Measurements from ENCODE around the gene CACNA1I.

Gene CACNA1I

GRCh38 chr22:39598017-39598965 lies 27.7 kb downstream of the CACNA1I start:
- FAIRE-seq, result no peak

GRCh38 chr22:39600491-39601179 lies 30.1 kb downstream of the CACNA1I start:
- no peak for FAIRE-seq

GRCh38 chr22:39601180-39601535 lies 30.6 kb downstream of the CACNA1I start:
- FAIRE-seq, result no peak

- FAIRE-seq, result no peak
Observed at GRCh38 chr22:39603345-39603744, 32.8 kb downstream of the CACNA1I start.

- FAIRE-seq, result no peak
Observed at GRCh38 chr22:39610246-39610645, 39.7 kb downstream of the CACNA1I start.

DNA sequence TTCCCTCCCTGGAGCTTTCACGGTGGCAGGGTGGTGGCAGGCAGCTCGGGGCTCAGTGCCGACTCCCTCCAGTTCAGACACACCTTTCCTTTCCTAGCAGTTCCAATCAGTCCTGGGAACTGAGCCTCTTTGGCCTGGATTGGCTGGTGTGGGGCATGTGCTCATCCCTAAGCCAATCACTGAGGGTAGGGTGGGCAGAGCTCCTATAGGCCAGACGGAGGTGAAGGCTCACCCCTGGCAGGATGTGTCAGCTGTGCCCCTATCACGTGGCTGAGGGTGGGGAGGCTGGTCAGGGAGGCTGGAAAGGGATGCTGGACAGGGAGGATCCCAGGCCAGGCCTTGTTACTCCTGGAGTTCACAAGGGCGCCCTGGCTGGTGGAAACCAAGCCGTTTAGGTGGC lies 40.2 kb downstream of the CACNA1I start:
- FAIRE-seq, result no peak

- no peak for FAIRE-seq
Observed at GRCh38 chr22:39611360-39611759, 40.8 kb downstream of the CACNA1I start.

DNA sequence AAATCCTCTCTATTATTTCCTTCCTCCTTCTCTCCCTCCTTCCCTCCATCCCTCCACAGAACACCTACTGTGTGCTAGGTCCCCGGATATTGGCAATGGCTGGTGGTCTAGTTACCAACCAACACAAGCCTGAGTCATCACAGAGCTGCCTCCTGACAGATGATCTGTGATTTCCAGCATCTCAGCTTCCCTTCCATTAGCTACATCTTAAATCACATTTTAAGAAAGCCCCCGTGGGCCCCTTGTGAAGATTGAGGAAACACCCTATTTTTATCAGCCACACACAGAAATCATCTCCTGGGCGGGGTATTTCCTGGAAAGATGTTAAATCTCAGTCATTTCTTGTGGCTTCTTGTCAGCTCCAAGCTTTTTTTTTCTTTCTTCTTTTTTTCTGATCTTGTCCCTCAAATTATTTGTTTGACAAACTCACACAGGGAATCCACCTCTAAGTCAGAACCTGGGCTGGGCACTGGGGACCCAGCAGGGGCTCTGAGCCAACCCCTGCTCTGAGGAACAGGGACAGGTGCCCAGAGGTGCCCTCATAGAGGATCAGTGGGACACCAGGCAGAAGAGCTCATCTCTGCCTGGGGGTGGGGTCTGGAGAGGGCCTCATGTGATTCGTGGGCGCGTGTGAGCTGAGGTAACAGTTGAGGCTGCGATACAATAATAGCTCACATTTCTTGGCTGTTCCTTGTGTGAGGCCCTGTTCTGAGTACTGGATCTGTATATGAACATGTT lies 42.4 kb downstream of the CACNA1I start:
- FAIRE-seq, result no peak

GRCh38 chr22:39613549-39613921 lies 43.0 kb downstream of the CACNA1I start:
- no peak for FAIRE-seq

DNA sequence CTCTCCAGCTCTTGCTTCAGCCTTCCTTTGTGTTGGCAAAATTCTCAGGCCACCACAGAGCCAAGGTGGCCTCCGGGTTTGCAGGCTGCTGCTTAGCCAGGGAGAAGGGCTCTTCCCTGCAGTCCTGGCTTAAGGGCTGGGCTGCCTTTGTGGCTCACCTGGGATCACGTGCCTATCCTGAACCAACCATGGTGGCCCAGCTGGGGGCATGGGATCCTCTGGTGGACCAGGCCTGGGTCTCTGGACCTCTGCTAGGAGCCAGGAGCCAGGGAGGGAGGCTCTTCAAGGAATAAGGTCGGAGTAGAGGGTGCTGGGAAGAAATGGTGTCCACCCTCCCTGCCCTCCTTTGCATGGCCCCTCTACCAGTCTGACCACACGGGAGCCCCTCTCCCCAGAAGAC lies 43.9 kb downstream of the CACNA1I start:
- no peak for FAIRE-seq

DNA sequence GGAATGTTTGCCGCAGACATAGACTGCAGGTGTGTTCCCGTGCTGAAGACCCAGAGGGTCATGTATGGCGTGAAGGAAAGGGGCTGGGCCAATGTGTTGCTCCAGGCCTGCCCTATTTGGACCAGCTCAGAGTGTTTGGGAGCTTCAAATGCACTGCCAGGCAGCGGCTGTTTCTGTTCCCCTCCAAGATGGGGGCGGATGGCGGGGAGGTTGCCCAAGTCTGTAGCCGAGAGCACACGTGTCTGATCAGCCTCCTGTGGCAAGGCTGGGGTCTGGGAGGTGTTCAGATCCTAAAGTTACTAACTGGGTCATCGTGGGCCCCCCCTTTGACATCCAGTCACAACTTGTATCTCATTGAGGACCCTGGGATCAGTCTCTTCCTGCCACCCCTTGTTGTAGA lies 45.5 kb downstream of the CACNA1I start:
- no peak for FAIRE-seq

GRCh38 chr22:39616781-39617180 lies 46.2 kb downstream of the CACNA1I start:
- no peak for FAIRE-seq

DNA sequence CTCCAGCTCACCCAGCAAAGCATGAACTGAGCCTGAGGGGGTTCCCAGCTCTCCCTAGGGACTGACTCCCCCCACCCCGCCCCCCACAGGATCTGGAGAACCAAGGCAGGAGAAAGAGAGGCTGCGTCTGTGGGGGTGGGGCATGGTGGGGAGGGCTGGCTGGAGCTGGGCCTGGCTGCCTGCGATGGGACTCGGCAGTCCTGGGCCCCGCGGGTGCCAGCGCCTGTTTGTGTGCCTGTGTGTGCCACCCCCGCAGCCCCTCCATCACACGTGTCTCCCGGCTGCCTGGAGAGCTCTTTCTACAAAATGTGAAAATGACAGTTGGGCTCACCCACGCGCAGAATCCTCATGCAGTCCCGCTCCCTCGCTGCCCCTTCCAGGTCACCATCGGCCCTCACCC lies 46.8 kb downstream of the CACNA1I start:
- no peak for FAIRE-seq

DNA sequence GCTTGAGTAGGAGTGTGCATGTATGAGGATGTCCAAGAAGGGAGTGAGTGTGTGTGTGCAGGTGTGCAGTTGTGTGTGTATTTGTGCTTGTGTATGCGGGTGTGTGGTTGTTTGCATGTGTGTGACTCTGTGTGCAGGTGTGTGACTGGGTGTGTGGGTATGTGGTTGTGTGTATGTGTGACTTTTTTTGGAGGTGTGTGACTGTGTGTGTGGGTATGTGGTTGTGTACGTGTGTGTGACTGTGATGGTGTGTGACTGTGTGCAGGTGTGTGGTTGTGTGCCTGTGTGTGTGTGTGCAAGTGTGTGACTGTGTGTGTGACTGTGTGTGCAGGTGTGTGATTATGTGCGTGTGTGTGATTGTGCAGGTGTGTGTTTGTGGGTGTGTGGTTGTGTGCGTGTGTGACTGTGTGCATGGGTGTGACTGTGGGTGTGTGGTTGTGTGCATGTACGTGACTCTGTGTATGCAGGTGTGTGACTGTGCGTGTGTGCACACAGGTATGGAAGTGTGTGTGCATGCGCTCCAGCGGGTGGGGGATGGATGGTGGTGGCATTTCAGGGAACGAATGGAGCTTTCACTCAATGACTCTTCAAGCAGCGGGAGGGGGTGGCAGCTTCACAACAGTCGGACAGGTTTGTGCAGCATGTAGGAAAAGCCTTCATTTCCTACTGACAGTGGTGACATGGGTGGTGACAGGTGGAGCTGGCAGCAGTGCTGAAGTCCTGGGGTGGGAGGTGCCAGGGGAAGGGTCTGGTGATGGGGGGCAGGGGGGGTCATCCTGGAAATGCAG lies 47.6 kb downstream of the CACNA1I start:
- FAIRE-seq, result no peak

GRCh38 chr22:39618996-39619530 lies 48.5 kb downstream of the CACNA1I start:
- no peak for FAIRE-seq

GRCh38 chr22:39620924-39621690 lies 50.6 kb downstream of the CACNA1I start:
- FAIRE-seq, result no peak

GRCh38 chr22:39621826-39622225 lies 51.3 kb downstream of the CACNA1I start:
- no peak for FAIRE-seq

DNA sequence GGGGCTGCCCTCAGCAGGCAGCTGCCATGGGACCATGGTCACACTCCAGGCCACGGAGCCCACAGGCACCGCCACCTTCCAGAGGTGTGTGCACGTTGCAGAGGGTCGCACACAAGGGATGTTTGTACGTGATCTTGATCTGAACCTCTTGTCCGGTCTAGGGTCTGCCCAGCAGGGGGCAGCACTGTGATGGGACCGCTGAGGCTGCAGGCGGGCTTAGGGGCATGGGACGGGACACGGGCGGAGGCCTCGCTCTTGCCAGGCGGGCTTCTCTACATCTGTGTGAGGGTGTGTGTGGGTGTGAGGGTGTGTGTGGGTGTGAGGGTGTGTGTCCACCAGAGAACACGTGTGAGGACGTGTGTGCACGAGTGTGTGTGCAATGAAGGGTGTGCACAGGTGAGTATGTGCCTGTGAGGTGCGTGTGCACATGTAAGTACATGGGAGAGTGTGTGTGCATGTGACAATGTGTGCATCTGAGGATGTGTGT lies 52.4 kb downstream of the CACNA1I start:
- FAIRE-seq, result no peak

GRCh38 chr22:39623603-39624500 lies 53.3 kb downstream of the CACNA1I start:
- FAIRE-seq, result no peak

GRCh38 chr22:39624501-39624821 lies 53.9 kb downstream of the CACNA1I start:
- FAIRE-seq, result no peak
